Tongue (tissue), 2 donors: ENCODE data around the gene CDH15. TPM values are rescaled to one million over a fixed set of nuclear protein-coding genes. Genes with fewer than 3 reads are reported as not detected.

ENCODE experiments used
- DNase-seq: peaks from one replicate; pipeline ENCODE4 v3.0.0-alpha.2; 2015
- total RNA-seq: library from RNA; depleted of rRNA; stranded (reverse); fragments of >200 nt; gene quantifications from one replicate; pipeline ENCODE4 v1.2.3, GENCODE V29; 2014

The CDH15 gene
- total RNA-seq, 1 donor from 2014 or later, result 72.0 TPM

DNA sequence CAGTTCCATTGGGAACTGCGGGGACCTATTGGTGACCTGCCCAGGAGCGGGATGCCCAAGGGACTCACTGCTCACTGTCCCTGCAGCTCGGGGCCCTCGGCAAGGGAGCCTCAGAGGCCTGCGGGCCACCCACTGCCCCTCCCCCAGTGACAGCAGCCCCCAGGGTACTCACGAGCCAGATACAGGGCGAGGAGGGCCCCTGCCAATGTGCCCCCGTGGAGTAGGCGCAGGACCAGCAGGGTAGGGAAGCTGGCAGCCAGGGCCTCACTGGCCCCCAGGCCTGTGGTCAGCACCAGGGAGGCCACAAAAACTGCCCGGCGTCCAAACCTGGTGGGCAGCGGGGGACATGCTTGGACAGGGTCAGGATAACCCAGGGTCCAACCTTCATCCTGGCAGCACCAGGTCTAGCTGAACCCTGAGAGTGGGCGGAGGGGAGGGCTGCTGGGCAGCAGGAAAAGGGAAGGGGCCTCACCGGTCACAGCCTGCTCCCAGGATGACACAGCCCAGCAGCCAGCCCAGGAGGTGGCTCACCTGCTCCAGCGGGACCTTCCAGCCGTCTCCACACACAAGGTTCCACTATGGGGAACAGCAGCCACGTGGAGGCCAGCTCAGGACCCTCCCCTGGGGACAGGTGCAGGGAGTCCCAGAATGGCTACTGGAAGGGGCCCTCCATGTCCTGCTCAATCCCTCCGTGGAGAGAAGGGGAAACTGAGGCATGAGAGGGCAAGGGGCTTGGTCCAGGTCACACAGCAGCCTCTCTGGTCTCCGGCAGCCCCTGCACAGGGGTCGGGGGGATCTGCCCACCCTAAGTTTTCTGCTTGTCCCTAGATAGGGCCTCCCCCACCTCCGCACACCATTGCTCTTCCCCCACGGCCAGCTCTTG is 27.9 kb downstream of the CDH15 start:
- DNase-seq, result no peak

DNA sequence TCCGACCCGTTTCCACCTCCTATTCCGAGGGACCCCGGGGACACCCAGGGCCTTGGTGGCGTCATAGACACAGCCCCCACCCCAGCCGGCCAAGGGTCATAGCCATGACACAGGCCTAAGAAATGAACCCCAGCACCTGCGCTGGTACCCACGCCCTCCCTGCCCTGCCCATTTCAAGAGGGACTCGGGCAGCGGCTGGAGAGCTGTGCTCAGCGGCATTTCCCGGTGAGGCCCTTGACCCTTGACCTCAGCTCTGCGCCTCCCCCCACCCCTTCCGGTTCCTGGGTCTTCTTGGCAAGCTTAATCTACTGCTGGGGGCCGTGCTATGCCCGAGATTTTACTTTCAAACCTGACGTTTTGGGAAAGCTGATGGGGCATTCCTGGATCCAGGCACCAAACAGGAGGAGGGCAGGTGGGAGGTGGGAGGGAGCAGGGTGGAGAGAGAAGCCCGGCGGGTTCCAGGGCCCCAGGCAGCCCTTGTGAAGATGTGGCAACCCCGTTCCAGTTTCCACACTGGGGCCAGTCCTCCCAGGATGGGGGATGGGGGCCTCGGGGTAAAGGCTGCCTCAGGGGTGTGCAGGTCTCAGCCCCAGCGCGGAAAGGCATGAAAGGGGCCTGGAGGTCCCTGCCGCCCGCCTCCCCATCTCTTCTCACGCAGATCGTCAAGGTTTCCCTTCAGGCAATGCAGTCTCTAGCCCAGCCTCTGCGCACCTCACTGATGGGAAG is 28.7 kb downstream of the CDH15 start, which contains the start of gene SLC22A31:
SLC22A31 (minus strand) TSS at position 414 of the 726 bp plus-strand sequence; CDS start at position 378, 36 bp downstream.
- DNase-seq, result no peak

DNA sequence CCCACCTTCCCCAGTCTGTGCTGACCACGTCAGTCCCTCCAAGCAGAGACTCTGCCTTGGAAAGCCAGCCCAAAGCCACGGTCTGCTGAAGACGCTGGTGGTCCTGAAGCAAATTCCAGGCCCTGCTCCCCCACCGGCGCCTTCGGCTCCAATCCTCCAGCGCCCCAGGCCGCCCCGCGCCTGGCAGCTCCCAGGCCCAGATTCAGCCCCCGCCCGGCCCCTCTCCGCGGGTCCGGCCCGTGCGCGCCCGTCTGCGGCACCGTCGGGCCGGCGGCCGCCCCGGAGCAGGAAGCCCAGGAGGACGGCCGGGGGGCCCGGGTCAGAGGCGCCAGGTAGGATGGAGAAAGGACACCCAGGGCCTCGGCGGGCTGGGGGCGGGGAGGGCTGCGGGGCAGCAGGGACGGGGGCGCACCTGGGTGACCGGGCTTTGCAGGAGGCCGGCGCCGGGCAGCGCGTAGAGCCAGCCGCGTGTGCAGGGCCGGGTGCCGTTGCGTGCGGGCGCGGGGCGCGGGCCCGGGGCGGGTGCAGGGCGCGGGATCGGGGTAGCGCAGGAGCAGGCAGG is 29.4 kb downstream of the CDH15 start:
- DNase-seq, result no peak

DNA sequence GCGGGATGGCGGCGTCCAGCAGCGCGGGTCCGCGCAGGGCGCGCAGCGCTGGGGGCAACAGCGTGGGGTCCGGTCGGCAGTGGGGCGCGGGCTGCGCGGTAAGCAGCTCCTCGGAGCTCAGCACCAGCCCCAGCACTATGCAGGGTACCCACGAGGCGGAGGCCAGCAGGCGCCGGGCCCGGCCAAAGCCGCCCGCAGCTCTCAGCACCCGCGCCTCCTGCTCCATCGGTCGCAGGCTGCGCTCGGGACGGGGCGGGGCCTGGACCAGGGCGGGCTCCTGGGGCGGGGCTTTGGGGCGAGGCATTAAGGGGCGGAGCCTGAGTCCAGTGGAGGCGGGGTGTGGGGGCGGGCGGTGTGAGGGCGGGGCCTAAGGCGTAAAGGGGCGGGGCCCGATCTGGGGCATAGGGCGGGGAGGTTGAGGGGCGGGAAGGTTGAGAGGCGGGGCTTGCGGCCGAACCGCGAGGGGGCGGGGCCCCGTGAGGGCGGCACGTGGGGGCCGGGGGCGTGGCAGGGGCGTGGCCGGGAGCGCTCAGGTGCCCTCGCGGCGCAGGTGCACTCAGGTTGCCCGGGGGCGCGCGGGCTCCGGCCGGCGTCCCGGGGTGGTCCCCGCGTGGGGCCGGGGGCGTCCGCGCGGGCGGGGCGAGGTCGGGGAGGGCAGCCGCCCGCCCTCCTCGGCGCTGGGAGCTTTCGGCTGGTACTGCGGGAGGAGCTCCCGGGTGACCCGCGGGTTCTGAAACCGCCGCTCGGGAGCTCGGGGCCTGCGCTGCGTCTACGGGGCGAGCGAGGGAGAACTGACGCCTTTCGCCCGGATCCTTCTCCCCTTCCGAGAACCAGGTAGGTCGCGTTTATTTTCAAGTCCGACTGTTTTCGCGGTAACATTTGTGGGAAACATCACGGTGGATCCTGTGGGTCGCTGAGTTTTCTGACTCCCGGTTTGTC is 30.2 kb downstream of the CDH15 start:
- peak; percentile 87 for DNase-seq

DNA sequence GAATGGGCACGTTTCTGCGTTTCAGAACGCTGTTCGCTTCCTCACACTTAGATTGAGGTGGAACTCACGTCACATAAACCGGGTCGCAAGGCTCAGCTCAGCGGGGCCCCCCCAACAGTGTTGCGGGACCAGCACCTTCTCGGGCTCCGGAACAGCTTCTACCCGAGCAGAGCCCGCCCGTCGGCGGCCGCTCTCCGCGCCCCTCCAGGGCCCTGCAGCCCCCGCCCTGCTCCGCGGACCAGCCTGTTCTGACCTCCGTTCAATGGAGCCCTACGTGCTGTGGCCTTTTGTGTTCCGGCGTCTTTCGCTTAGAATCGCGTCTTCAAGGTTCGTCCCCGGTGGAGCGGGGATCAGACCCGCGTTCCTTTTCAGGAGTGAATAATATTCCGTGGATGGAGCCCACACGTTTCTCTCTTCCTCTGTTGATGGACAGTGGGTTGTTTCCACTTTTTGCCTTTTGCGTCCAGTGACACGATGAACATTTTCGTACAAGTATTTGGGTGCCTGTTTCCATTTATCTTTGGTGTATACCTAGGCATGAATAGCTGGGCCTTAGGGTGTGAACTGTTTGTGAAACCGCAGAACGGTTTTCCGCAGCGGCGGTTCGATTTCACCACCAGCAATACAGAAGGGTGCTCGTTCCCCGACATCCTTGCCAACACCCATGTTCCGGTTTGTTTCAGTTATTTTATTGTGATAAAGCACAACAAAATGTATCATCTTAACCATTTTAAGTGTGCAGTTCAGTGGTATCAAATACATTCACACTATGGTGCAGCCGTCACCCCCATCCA is 31.1 kb downstream of the CDH15 start:
- no peak for DNase-seq

DNA sequence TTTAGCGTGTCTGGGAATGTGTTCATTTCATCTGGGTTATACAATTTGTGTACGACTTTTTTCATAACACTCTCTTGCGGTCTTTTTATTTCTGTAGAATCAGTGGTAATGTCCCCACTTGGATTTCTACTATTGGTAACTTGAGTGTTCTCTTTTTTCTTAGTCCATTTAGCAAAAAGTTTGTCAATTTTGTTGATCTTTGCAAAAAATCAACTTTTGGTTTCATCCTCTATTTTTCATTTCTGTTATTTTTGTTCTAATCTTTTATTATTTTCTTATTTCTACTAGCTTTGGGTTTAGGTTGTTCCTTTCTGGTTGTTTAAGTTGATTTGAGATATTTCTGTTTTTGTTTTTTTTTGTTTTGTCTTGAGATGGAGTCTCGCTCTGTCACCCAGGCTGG is 36.4 kb downstream of the CDH15 start:
- DNase-seq, result no peak

DNA sequence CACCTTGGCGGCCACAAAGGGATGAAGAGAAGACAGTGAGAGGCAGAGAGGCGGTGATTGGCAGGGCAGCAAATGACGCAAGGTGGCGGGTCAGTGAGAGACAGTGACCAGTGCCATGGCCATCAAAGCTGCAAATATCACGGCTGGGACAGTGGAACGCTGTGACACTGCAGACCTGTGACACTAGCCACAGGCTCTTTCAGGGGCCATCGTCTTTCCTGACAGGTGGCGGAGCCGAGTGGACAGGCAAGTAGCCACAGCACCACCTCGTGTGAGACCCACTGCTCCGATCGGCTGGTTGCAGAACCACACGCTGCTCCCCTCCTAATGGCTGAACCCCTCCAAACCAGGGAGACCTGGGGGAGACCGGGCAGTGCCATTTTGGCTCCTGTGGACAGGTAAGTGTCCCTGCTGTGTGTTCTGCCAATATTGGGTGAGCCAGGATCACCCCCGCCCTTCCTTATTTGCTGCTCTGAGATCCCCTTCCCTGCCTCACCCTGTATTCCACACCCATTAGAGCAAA is 38.0 kb downstream of the CDH15 start:
- DNase-seq, result no peak

DNA sequence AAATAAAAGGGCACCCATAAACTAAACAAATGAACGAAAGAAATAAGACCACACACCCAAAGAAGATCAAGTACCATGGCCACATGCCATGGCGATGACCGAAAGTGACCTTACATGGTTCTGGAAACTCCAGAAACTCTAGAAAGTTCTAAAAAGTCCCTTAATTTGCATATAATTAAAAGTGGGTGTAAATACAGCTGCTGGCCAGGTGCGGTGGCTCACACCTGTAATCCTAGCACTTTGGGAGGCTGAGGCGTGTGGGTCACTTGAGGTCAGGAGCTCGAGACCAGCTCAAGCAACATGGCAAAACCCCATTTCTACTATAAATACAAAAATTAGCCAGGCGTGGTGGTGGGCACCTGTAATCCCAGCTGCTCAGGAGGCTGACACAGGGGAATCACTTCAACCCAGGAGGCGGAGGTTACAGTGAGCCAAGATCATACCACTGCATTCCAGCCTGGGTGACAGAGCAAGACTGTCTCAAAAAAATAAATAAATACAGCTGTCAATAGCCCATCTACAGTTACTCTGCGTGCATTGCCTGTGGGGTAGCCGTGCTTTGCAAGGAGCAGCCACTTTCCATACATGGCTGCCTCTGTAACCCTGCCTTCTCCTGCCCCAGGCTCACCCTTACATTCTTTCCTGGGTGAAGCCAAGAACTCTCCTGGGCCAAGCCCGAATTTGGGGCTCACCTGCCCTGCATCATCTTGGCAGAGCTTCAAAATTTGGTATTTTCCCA is 38.8 kb downstream of the CDH15 start:
- DNase-seq, result no peak

DNA sequence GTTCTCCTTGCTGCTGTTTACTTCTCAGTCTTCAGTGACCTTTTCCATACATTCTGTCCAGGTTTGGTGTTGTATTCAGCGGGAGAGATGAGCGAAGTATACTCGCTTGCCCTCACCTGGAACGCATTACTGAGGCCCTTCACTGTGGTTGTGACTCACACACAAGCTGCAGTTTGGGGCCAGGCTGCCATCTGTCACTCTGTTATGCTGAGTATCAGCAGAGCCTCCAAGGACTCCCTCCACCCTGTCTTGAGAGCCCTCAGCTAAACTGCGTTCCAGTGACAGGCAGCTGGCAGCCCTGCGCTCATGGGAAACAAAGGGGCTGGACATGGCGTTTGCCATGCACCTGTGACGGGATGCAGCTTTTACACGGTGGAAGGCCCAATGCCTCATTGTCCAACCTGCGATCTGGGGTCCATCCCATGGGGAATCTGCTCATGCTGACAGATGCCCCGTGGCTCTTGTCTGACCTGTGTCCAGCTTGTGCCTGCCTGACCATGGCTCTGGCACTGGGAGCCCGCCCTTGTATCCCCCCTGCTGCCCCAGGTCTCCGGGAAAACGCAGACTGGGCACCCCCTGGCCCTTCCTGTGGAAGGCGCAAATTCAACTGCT is 39.5 kb downstream of the CDH15 start:
- no peak for DNase-seq

DNA sequence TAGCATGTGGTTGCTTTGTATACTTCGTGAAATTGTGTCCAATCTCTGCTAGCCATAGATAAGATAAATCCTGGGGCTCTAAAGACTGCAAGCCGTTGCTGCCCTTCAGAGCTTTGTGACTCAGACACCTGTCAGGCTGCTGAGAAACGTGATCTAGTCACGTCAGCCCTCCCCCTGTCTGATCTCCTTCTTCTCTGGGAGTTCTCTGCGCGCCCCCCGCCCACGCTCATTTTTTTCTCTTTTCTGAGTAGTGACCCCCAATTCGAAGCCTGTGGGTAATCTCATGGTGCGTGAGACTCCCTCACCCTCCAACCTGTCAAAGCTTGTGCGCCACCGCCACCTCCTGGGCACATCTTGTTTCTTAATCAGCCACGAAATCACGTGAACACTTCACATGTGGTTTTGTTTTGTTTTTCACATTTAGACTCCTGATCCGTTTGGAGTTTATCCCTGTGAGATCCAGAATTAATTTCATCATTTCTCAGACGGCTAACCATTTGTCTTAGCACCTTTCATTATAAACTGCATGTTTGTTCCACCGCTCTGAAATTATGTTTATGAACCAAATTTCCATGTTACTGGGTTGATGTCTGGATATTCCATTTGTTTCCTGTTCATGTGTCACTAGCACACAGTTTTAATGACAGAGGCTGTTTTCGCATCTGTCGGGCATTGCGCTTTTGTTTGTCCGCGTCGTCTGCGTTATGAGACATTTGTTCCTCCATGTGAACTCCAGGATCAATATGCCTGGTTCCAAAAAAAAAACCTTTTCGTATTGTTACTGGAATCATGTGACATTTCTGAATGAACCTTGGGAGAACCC is 45.0 kb downstream of the CDH15 start:
- DNase-seq, result peak; percentile 91

DNA sequence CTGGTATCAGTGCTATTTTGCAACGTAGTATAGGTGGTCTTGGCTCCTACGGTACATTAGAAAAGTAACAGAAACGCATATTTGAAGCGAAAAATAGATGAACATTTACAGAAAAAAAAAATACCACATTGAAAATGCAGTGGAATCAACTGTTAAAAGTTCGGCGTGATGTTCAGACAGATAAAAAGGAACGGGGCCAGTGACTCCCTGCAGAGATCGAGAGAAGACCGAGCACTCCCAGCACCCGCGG is 45.5 kb downstream of the CDH15 start:
- no peak for DNase-seq

DNA sequence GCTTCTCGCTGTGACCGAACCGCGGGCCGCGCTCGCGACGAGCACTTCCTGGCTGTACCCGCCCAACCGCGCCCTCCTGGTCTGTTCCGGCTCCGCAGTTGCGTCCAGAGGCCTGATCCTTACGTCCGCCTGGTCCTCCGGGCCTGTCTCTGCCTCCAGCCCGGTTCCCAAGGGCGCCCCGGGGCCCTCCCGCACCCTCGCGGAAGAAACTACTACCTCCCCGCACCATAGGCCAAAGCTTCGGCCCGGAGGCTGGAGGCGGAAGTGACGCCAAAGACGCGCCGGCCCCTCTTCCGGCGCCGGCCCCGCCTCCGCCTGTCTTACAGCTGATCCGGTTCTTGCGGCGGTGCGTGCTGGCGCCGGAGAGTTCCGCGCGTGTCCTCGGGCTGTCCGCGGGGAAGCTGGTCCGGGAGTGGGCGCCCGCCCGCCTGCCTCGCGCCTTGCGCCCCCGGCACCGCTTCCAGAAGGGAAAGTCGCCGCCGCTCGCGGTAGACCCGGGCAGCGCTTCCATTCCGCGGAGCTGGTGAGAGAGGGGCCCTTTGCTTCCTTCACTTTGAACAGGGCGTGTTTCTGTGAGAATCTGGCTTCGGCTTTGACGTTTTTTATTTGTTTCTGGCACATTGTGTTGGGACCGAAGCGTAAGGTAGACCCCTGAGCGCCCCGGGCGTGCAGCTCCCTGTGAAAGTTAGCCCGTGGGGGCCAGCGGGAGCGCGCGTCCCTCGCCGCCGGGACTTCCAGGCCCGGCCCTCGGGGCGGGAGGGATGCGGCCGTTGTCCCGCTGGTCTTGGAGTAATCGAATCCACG is 46.0 kb downstream of the CDH15 start, which contains the start of gene ZNF778:
ZNF778 (plus strand) TSS at position 316 of the 804 bp plus-strand sequence. CDS start 3,425 bp downstream, outside the sequence.
- DNase-seq, result peak; percentile 92

DNA sequence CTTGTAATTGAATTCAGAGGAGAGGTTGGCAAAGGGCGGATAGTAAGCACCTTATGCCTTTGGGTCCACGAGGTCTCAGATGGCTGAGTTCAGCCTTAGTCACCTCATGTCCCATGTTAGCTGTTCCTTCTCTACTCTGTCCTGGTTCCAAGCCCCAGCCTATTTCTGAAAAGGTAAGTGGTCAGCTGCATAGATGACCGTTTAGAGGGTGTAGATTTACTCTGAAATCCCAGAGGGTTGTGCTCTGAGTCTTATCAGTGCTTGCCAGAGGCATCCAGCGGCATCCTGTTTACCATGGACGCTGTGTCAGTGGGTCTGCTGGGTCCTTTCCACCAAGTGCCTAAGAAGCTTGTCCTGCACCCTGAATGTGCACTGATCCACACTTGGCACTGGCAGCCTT is 47.8 kb downstream of the CDH15 start:
- DNase-seq, result no peak

DNA sequence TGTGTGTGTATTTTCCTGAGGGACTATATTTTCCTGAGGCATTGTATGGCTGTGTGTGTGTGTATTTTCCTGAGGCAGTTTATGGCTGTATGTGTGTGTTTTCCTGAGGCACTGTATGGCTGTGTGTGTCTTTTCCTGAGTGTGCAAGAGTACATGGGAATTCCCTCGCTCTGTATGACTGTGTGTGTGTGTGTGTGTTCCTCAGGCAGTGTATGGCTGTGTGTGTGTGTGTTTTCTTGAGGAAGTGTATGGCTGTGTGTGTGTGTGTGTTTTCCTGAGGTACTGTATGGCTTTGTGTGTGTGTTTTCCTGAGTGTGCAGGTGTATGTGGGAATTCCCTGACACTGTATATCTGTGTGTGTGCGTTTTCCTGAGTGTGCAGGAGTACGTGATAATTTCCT is 50.1 kb downstream of the CDH15 start:
- DNase-seq, result no peak

DNA sequence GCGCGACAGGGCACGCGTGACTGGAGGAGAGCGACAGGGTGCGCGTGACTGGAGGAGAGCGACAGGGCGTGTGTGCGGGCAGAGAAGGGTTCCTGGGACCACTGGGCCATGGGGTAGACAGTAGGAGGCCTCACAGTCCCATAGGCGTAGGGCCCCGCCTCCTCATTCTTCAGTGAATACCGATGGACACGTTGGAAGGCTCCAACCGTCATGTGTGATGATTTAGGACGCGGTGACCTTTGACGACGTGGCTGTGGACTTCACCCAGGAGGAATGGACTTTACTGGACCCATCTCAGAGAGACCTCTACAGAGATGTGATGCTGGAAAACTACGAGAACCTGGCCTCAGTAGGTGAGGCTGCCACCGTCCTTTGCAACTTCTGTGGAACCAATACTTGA is 51.4 kb downstream of the CDH15 start:
- no peak for DNase-seq

DNA sequence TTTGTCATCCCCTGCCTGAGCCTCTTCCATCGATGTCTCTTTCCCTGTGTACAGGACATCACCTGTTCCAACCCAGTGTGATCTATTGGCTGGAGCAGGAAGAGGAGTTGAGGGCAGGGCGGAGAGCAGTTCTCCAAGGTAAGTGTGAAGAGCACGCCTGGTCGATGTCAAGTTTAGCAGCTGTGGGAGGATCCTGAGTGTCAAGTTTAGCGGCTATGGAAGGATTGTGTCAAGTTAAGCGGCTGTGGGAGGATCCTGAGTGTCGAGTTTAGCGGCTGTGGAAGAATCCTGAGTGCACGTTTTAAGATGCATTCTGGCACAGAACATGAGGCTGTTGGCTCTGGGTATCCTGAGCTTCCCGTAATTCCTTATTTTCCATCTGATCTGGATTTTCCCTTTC is 53.1 kb downstream of the CDH15 start:
- no peak for DNase-seq

DNA sequence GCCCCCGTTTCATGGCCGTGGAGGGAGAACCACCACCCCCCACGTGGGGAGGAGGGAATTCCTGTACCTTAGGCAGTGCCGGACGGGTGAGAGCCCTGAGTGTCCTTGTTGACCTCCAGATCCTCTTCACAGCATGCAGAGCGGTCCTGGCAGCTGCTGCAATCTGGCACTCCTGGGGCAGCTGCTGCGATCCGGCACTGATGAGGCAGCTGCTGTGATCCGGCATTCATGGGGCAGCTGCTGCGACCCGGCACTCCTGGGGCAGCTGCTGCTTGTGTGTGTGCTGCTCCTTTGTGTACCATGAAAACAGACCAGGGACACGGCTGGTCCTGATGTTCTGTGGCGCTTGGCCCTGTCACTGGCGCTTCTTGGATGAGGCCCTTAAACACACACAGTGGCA is 58.7 kb downstream of the CDH15 start:
- peak; percentile 93 for DNase-seq

DNA sequence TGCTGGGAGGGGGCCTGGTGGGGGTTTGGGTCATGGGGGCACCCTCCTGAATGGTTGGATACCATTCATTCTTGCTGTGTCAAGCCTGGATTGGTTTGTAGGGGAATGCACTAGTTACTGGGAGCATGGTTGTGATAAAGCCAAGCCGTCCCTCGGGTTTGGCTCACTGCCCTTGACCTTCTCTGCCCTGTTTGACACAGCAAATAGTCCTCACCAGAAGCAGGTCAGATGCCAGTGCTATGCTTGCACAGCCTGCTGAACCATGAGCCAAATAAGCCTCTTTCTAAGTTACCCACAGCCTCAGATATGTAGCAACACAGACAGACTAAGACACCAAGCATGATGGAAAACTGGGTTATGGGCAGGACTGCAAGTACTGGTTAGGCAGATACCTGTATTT is 60.6 kb downstream of the CDH15 start:
- no peak for DNase-seq
